Smooth muscle cell (in vitro differentiated cells): ENCODE measurements around the gene FARP1. TPM values are rescaled to one million over a fixed set of nuclear protein-coding genes. Genes with fewer than 3 reads are reported as not detected.

ENCODE experiments used
- DNase-seq: peaks from one replicate; lab custom pipeline; 2025; ENCODE audit not compliant: unreplicated experiment; lab: John Stamatoyannopoulos, UW
- H2AFZ ChIP-seq: fragments of 200-600 bp; sonication (generic); 2 replicates; pipeline ENCODE4 v1.6.0; 2016; ENCODE audit warnings: antibody characterized with exemption, low read depth, mild to moderate bottlenecking
- H3F3A ChIP-seq: fragments of 200-600 bp; sonication (generic); 2 replicates; pipeline ENCODE4 v1.6.0; 2017; ENCODE audit warnings: antibody characterized with exemption, low read depth
- H3K27ac ChIP-seq: fragments of 200-600 bp; sonication (generic); 2 replicates; pipeline ENCODE4 v1.5.1; 2016; ENCODE audit warnings: low read depth, mild to moderate bottlenecking
- H3K27me3 ChIP-seq: fragments of 200-600 bp; sonication (generic); 2 replicates; pipeline ENCODE4 v1.6.1; 2016; ENCODE audit warnings: low read depth, mild to moderate bottlenecking
- H3K36me3 ChIP-seq: fragments of 200-600 bp; sonication (generic); 2 replicates; pipeline ENCODE4 v1.5.1; 2016; ENCODE audit warnings: low read depth
- H3K4me1 ChIP-seq: fragments of 200-600 bp; sonication (generic); 2 replicates; pipeline ENCODE4 v1.5.1; 2016; ENCODE audit warnings: low read depth
- H3K4me2 ChIP-seq: fragments of 200-600 bp; sonication (generic); 2 replicates; pipeline ENCODE4 v1.6.0; 2016; ENCODE audit warnings: mild to moderate bottlenecking
- H3K4me3 ChIP-seq: fragments of 200-600 bp; sonication (generic); 2 replicates; pipeline ENCODE4 v1.5.1; 2016; ENCODE audit warnings: mild to moderate bottlenecking
- H3K79me2 ChIP-seq: fragments of 200-600 bp; sonication (generic); 2 replicates; pipeline ENCODE4 v1.6.0; 2016; ENCODE audit warnings: low read depth, mild to moderate bottlenecking
- H3K9ac ChIP-seq: fragments of 200-600 bp; sonication (generic); 2 replicates; pipeline ENCODE4 v1.6.0; 2016; ENCODE audit warnings: low read depth
- H3K9me3 ChIP-seq: fragments of 200-600 bp; sonication (generic); replicated peaks from 2 replicates; pipeline ENCODE4 v1.5.1; 2016; ENCODE audit warnings: low read depth
- H4K20me1 ChIP-seq: fragments of 200-600 bp; sonication (generic); 2 replicates; pipeline ENCODE4 v1.6.0; 2016; ENCODE audit warnings: low read depth
- WGBS: methylation state at CpG from one replicate; pipeline ENCODE4 v1.1.7; 2016; ENCODE audit warnings: low lambda C conversion rate; 5-methylcytosine and 5-hydroxymethylcytosine counted together
- polyA plus RNA-seq: library from polyadenylated mRNA; unstranded; fragments of >200 nt; fragmentation: Nextera tagmentation; extraction: Ambion mirVana; gene quantifications from 2 replicates; pipeline ENCODE4 v1.2.1, GENCODE V29; 2016
- total RNA-seq: library from RNA; depleted of rRNA; stranded (reverse); fragments of >200 nt; gene quantifications from 2 replicates; pipeline ENCODE4 v1.2.3, GENCODE V29; 2014
- TF ChIP-seq, protein P1 (sequence below): fragments of 200-600 bp; sonication (generic); IDR thresholded peaks from 2 replicates; pipeline ENCODE4 v1.5.1; 2017; ENCODE audit warnings: borderline replicate concordance, mild to moderate bottlenecking, antibody characterized with exemption; ENCODE audit not compliant: insufficient read depth, poor library complexity, severe bottlenecking

FARP1 gene
- total and polyA plus RNA-seq, 2 experiments from 2014 or later: 59.4 to 104 TPM

DNA sequence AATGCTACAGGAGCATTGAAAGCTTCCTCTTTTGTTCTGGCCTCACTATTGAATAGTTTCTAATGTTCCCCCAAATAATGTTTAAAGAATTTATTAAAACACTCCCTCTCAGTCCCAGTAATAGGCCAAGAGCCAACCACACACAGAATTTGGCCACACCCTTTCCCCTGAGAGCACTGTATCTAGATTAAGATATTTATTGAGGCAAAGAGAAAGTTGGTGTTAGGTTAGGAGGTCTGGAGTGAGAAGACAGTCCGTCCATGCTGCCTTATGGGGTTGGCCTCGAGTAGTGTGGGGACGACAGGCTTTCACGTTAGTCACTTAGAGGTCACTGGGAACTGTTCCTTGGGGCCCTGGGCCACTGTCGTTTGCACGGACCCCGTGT lies 157.1 kb downstream of the FARP1 start:
- H3K4me2 ChIP-seq: peak overlapping the region; percentile 73
- WGBS: 82% methylated on average over 7 of the region's 7 CpGs
- no peak overlapping the region for H3K4me3 ChIP-seq
- peaks cover 72% of the 10 kb centered on the region for H3K79me2 ChIP-seq
- no peaks in the 10 kb centered on the region for H3K36me3 ChIP-seq
- peaks cover 3% of the 10 kb centered on the region for H3F3A ChIP-seq
- no peak overlapping the region for H2AFZ ChIP-seq
- H3K27ac ChIP-seq: peak overlapping the region; percentile 96
- TF ChIP-seq, protein P1, sequence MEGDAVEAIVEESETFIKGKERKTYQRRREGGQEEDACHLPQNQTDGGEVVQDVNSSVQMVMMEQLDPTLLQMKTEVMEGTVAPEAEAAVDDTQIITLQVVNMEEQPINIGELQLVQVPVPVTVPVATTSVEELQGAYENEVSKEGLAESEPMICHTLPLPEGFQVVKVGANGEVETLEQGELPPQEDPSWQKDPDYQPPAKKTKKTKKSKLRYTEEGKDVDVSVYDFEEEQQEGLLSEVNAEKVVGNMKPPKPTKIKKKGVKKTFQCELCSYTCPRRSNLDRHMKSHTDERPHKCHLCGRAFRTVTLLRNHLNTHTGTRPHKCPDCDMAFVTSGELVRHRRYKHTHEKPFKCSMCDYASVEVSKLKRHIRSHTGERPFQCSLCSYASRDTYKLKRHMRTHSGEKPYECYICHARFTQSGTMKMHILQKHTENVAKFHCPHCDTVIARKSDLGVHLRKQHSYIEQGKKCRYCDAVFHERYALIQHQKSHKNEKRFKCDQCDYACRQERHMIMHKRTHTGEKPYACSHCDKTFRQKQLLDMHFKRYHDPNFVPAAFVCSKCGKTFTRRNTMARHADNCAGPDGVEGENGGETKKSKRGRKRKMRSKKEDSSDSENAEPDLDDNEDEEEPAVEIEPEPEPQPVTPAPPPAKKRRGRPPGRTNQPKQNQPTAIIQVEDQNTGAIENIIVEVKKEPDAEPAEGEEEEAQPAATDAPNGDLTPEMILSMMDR: no peak
- no peaks in the 10 kb centered on the region for H3K9me3 ChIP-seq
- no peak overlapping the region for H3K9ac ChIP-seq
- H4K20me1 ChIP-seq: peaks cover 4% of the 10 kb centered on the region
- no peak for DNase-seq
- H3K27me3 ChIP-seq: no peaks in the 10 kb centered on the region
- peaks cover 43% of the 10 kb centered on the region for H3K4me1 ChIP-seq

DNA sequence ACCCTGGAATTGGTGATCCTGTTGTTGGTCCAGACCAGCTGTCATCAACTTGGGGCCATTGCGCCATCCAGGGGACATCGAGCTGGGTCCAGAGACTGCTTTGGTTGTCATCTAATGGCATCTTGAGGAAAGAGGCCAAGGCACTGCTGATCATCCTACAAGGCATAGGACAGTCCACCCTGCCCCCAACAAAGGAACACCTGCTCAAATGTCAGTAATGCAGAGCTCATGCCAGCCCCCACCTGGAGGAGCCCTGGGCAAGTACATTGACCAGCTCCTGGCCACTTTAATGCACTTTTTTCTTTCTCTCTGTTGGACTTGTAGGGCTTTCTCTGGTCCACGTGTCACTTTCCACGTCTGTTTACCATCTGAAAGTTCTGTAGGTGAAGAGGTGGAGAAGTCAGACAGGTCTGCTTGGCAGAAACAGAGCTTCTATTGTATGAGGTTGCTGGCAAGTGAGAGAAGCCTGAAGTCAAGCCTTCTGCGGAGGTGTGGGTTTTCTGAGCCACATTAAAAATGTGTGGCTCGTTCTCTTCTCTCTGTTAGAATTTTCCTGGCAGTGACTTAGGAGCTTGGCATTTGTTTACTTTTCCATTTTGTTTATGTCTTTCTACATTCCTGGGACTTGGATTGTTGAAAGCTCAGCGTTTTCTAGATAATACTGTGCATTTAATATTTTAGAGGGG lies 158.2 kb downstream of the FARP1 start:
- DNase-seq: no peak
- H3K4me2 ChIP-seq: peak overlapping the region; percentile 73
- no peaks in the 10 kb centered on the region for H3K36me3 ChIP-seq
- H3K4me3 ChIP-seq: peak overlapping the region; percentile 9
- H3K27me3 ChIP-seq: no peaks in the 10 kb centered on the region
- WGBS: 29% methylated on average over 7 of the region's 7 CpGs
- peaks cover 4% of the 10 kb centered on the region for H4K20me1 ChIP-seq
- no peak overlapping the region for H2AFZ ChIP-seq
- peaks cover 69% of the 10 kb centered on the region for H3K79me2 ChIP-seq
- peaks cover 43% of the 10 kb centered on the region for H3K4me1 ChIP-seq
- H3K9me3 ChIP-seq: no peaks in the 10 kb centered on the region
- peak overlapping the region; percentile 82 for H3K9ac ChIP-seq
- H3F3A ChIP-seq: peaks cover 3% of the 10 kb centered on the region
- H3K27ac ChIP-seq: peak overlapping the region; percentile 96
- TF ChIP-seq, protein P1: no peak

DNA sequence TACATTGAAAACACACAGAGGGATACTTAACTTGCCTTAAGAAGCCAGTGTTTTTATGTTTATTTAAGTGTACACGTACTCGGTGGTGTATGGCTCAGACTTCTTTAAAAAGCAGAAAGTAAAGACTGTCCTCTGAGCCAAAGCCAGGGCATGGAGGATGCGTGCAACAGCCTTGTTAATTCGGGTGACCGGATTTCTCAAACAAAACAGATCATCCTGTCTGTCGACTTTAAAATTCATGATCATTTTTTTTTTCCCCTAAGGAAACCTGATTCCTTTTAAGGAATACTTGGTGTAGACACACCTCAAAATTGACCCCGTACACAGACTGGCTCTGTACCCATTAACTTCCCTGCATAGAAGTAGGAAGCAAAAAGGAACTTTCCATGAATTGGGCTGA lies 158.8 kb downstream of the FARP1 start:
- Histone ChIP-seq H3K79me2 (peaks cover 71% of the 10 kb centered on the region), H3K36me3 (no peaks in the 10 kb centered on the region), H3K9me3 (no peaks in the 10 kb centered on the region), H3F3A (peaks cover 5% of the 10 kb centered on the region), H3K27ac (peak overlapping the region; percentile 96), H3K4me2 (peak overlapping the region; percentile 73), H3K27me3 (no peaks in the 10 kb centered on the region), H2AFZ (no peak overlapping the region), H3K9ac (peak overlapping the region; percentile 82), H3K4me1 (peaks cover 46% of the 10 kb centered on the region), H3K4me3 (peak overlapping the region; percentile 9), H4K20me1 (peaks cover 4% of the 10 kb centered on the region)
- 23% methylated on average over 7 of the region's 7 CpGs for WGBS
- TF ChIP-seq, protein P1: no peak
- no peak for DNase-seq

DNA sequence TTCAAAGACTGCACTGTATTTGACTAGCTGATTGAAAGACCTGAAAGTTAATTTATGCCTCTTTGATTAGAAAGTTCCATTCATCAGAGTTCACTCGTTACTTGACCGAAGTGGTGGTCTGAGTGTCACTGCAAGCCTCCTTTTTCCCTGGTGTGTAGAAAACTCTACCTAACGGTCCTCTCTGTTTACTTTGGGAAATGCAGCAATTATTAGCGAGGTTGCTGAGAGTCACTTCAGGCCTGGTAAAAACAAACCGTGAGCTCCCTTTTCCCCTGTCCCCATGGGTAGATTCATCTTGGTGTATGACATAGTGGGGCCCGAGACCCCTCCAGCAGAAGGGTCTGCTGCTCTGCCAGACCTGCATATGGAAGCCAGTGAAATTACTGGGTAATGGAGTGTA lies 161.0 kb downstream of the FARP1 start:
- no peaks in the 10 kb centered on the region for H3K36me3 ChIP-seq
- 78% methylated on average over 6 of the region's 6 CpGs for WGBS
- H2AFZ ChIP-seq: no peak overlapping the region
- H3K4me2 ChIP-seq: no peak overlapping the region
- peaks cover 4% of the 10 kb centered on the region for H4K20me1 ChIP-seq
- no peaks in the 10 kb centered on the region for H3K27me3 ChIP-seq
- peaks cover 53% of the 10 kb centered on the region for H3K79me2 ChIP-seq
- peak overlapping the region; percentile 96 for H3K27ac ChIP-seq
- no peaks in the 10 kb centered on the region for H3K9me3 ChIP-seq
- DNase-seq: no peak
- TF ChIP-seq, protein P1: no peak
- H3K4me3 ChIP-seq: no peak overlapping the region
- no peak overlapping the region for H3K9ac ChIP-seq
- peaks cover 40% of the 10 kb centered on the region for H3K4me1 ChIP-seq
- peaks cover 16% of the 10 kb centered on the region for H3F3A ChIP-seq
